Mesenchymal stem cell (in vitro differentiated cells and primary cell): ENCODE measurements around the gene PKNOX2.

ENCODE experiments used
- DNase-seq: peaks from one replicate; pipeline ENCODE4 v3.0.0-alpha.2; 2013
- H2AFZ ChIP-seq: one replicate; pipeline ENCODE4 v1.6.1; 2013; ENCODE audit warnings: low read depth, mild to moderate bottlenecking, control low read depth, inconsistent platforms, low read length, moderate library complexity
- H2AK5ac ChIP-seq: 2 replicates; pipeline ENCODE4 v1.6.1; 2013; ENCODE audit warnings: low read length, moderate library complexity, mild to moderate bottlenecking, inconsistent platforms; ENCODE audit not compliant: severe bottlenecking
- H2BK120ac ChIP-seq: one replicate; pipeline ENCODE4 v1.6.1; 2013; ENCODE audit warnings: low read depth, mild to moderate bottlenecking, inconsistent platforms, low read length, moderate library complexity
- H2BK12ac ChIP-seq, 2 experiments: one replicate each; pipeline ENCODE4 v1.6.1; 2013; ENCODE audit warnings: inconsistent platforms in 2 of 2, low read length in 2 of 2, mild to moderate bottlenecking in 2 of 2, moderate library complexity in 2 of 2, control low read depth in 1 of 2
- H2BK15ac ChIP-seq: one replicate; pipeline ENCODE4 v1.6.1; 2013; ENCODE audit warnings: mild to moderate bottlenecking, low read depth, inconsistent platforms; ENCODE audit not compliant: poor library complexity, severe bottlenecking
- H2BK5ac ChIP-seq: 2 replicates; pipeline ENCODE4 v1.6.1; 2013; ENCODE audit warnings: low read depth, mild to moderate bottlenecking, low read length, control low read depth, inconsistent platforms; ENCODE audit not compliant: poor library complexity, severe bottlenecking
- H3K14ac ChIP-seq, 2 experiments: one replicate each; pipeline ENCODE4 v1.6.1; 2013; ENCODE audit warnings: inconsistent platforms in 2 of 2, low read length in 2 of 2, control low read depth in 1 of 2, mild to moderate bottlenecking in 1 of 2, moderate library complexity in 1 of 2
- H3K18ac ChIP-seq, 2 experiments: one replicate each; pipeline ENCODE4 v1.6.1; 2013; ENCODE audit warnings: inconsistent platforms in 2 of 2, low read length in 2 of 2, control low read depth in 1 of 2, low read depth in 1 of 2, mild to moderate bottlenecking in 1 of 2
- H3K23ac ChIP-seq, 2 experiments: one replicate each; pipeline ENCODE4 v1.6.1; 2013; ENCODE audit warnings: inconsistent platforms in 2 of 2, low read length in 2 of 2, mild to moderate bottlenecking in 2 of 2, moderate library complexity in 2 of 2, control low read depth in 1 of 2
- H3K27ac ChIP-seq: 2 replicates; pipeline ENCODE4 v1.5.1; 2013; ENCODE audit warnings: mild to moderate bottlenecking, moderate library complexity, low read length, control low read depth, inconsistent platforms; ENCODE audit not compliant: poor library complexity, severe bottlenecking
- H3K27me3 ChIP-seq, 2 experiments: 2 replicates each; pipeline versions ENCODE4 v1.6.1 to v1.7.0; 2013; ENCODE audit warnings: low read length in 2 of 2, mild to moderate bottlenecking in 2 of 2, moderate library complexity in 2 of 2, control low read depth in 1 of 2, inconsistent platforms in 1 of 2; ENCODE audit not compliant: control insufficient read depth in 1 of 2, insufficient read depth in 1 of 2
- H3K36me3 ChIP-seq, 2 experiments: 2 replicates each; pipeline versions ENCODE4 v1.6.1 to v1.7.0; 2013; ENCODE audit warnings: low read length in 2 of 2, control low read depth in 1 of 2, inconsistent platforms in 1 of 2, low read depth in 1 of 2, mild to moderate bottlenecking in 1 of 2; ENCODE audit not compliant: insufficient read depth in 2 of 2, control insufficient read depth in 1 of 2
- H3K4ac ChIP-seq, 2 experiments: one replicate each; pipeline ENCODE4 v1.6.1; 2013; ENCODE audit warnings: inconsistent platforms in 2 of 2, low read length in 2 of 2, mild to moderate bottlenecking in 2 of 2, moderate library complexity in 2 of 2, control low read depth in 1 of 2, low read depth in 1 of 2
- H3K4me1 ChIP-seq: 2 replicates; pipeline ENCODE4 v1.6.1; 2013; ENCODE audit warnings: low read depth, low read length, control low read depth; ENCODE audit not compliant: control insufficient read depth, insufficient read depth
- H3K4me2 ChIP-seq: 2 replicates; pipeline ENCODE4 v1.6.1; 2013; ENCODE audit warnings: low read length, mild to moderate bottlenecking, inconsistent platforms; ENCODE audit not compliant: poor library complexity, severe bottlenecking
- H3K4me3 ChIP-seq, 2 experiments: 2 replicates each; pipeline versions ENCODE4 v1.5.1 to v1.7.0; 2013; ENCODE audit warnings: low read length in 2 of 2, mild to moderate bottlenecking in 2 of 2, control low read depth in 1 of 2, low read depth in 1 of 2; ENCODE audit not compliant: insufficient read depth in 1 of 2
- H3K79me1 ChIP-seq: replicated peaks from 2 replicates; pipeline ENCODE4 v1.6.1; 2013; ENCODE audit warnings: mild to moderate bottlenecking, control low read depth, low read length, inconsistent platforms; ENCODE audit not compliant: poor library complexity, severe bottlenecking
- H3K9ac ChIP-seq: 2 replicates; pipeline ENCODE4 v1.7.0; 2013; ENCODE audit warnings: mild to moderate bottlenecking, low read length, moderate library complexity
- H3K9me3 ChIP-seq: 2 replicates; pipeline ENCODE4 v1.7.0; 2013; ENCODE audit warnings: mild to moderate bottlenecking, low read length; ENCODE audit not compliant: control insufficient read depth
- H4K8ac ChIP-seq: one replicate; pipeline ENCODE4 v1.6.1; 2013; ENCODE audit warnings: inconsistent platforms, mild to moderate bottlenecking, low read length, moderate library complexity
- H4K91ac ChIP-seq: one replicate; pipeline ENCODE4 v1.6.1; 2013; ENCODE audit warnings: mild to moderate bottlenecking, low read length, inconsistent platforms
- WGBS: methylation state at CpG from one replicate; pipeline ENCODE4 v1.1.7; 2013; ENCODE audit warnings: mixed read lengths; 5-methylcytosine and 5-hydroxymethylcytosine counted together

Gene PKNOX2

GRCh38 chr11:125387901-125388300 is 223.3 kb downstream of the PKNOX2 start:
- Histone ChIP-seq H2BK15ac (no peak overlapping the region), H3K18ac (no peak overlapping the region), H3K27me3 (peaks cover 0 to 6% of the 10 kb centered on the region in 2 experiments), H3K36me3 (peaks cover 0 to 39% of the 10 kb centered on the region in 2 experiments), H3K9me3 (no peaks in the 10 kb centered on the region), H3K4ac (no peak overlapping the region), H2AK5ac (no peak overlapping the region), H3K4me1 (peaks cover 3% of the 10 kb centered on the region), H2BK12ac (no peak overlapping the region), H3K9ac (no peak overlapping the region), H3K14ac (no peak overlapping the region), H3K23ac (no peak overlapping the region), H3K27ac (no peak overlapping the region), H4K8ac (no peak overlapping the region), H3K79me1 (peaks cover 3% of the 10 kb centered on the region), H3K4me3 (no peak overlapping the region), H3K4me2 (no peak overlapping the region), H2BK5ac (no peak overlapping the region), H2BK120ac (no peak overlapping the region), H4K91ac (no peak overlapping the region), H2AFZ (no peak overlapping the region)
- WGBS: 95% methylated on average over 7 of the region's 9 CpGs
- no peak for DNase-seq

DNA sequence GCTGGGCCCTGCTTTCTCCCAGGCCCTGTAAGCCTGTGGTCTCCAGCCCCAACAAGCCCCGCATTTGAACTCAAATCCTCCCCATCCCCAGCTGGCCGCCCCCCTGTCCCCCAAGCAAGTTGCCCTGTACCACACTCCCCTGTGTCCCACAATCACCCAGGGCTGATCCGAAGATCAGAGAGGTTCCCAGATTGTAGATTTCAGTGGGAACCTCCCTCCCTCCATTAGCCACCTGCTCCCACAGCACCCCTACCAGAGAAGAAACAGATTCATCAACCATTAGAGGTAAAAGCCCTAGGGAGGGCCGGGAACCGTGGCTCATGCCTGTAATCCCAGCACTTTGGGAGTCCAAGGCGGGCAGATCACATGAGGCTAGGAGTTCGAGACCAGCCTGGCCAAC is 224.1 kb downstream of the PKNOX2 start:
- H4K8ac ChIP-seq: no peak overlapping the region
- peaks cover 3% of the 10 kb centered on the region for H3K79me1 ChIP-seq
- no peak overlapping the region for H2BK5ac ChIP-seq
- H4K91ac ChIP-seq: no peak overlapping the region
- DNase-seq: no peak
- H3K4me1 ChIP-seq: peaks cover 3% of the 10 kb centered on the region
- H2BK120ac ChIP-seq: no peak overlapping the region
- H3K27ac ChIP-seq: no peak overlapping the region
- H3K23ac ChIP-seq: no peak overlapping the region
- H3K4ac ChIP-seq: no peak overlapping the region
- H3K18ac ChIP-seq: no peak overlapping the region
- H2AFZ ChIP-seq: no peak overlapping the region
- H3K4me3 ChIP-seq: no peak overlapping the region
- H3K4me2 ChIP-seq: no peak overlapping the region
- no peak overlapping the region for H2BK12ac ChIP-seq
- no peak overlapping the region for H2BK15ac ChIP-seq
- 98% methylated on average over 7 of the region's 7 CpGs for WGBS
- no peak overlapping the region for H3K14ac ChIP-seq
- no peaks in the 10 kb centered on the region for H3K9me3 ChIP-seq
- H3K27me3 ChIP-seq: peaks cover 0 to 7% of the 10 kb centered on the region in 2 experiments
- peaks cover 0 to 44% of the 10 kb centered on the region in 2 experiments for H3K36me3 ChIP-seq
- no peak overlapping the region for H2AK5ac ChIP-seq
- H3K9ac ChIP-seq: no peak overlapping the region

DNA sequence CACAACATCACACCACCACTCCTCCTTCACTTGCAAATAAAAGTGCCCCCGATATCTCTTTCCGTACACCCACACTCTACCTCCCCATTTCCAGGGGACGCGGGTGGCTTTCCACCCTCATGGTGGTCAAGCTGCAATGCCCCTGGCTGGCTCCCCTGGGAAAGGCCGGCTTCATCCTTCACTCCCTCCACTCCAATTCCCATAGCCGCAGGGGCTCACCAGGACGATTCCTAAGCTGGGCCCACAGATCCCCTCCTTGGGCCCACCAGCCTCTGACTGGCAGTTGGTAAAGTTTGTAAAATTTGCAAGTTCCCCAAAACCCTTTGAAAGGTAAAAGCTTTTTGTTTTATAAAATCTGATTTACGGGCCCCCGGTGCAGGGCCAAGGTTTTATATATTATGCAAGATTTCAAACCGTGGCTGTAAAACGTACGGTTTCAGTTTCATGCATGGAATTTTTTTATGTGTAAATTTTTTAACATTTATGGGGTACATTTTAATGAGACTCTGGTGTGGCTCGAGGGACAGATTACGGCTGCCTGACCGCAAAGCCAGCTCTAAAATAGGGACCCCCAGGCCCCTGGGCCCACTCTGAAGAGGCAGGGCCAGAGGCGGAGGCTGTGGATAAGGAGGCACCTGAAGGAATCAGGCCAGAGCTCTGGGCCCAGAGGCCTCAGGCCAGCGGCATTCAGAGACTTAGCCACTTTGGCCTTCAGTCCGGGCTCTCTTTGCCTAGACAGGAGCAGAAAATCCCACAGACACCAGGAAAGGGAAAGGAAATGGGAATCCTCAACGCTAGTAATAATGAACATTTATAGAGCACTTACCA is 225.0 kb downstream of the PKNOX2 start:
- Histone ChIP-seq H3K9ac (no peak overlapping the region), H3K23ac (no peak overlapping the region), H2BK120ac (no peak overlapping the region), H2BK12ac (no peak overlapping the region), H3K4me1 (peaks cover 3% of the 10 kb centered on the region), H3K27ac (no peak overlapping the region), H2BK5ac (no peak overlapping the region), H3K9me3 (no peaks in the 10 kb centered on the region), H2BK15ac (no peak overlapping the region), H3K18ac (no peak overlapping the region), H3K4ac (no peak overlapping the region), H3K79me1 (no peaks in the 10 kb centered on the region), H2AK5ac (no peak overlapping the region), H3K27me3 (peaks cover 0 to 12% of the 10 kb centered on the region in 2 experiments), H3K4me2 (no peak overlapping the region), H3K4me3 (no peak overlapping the region), H2AFZ (no peak overlapping the region), H3K36me3 (peaks cover 0 to 48% of the 10 kb centered on the region in 2 experiments), H4K8ac (no peak overlapping the region), H4K91ac (no peak overlapping the region), H3K14ac (no peak overlapping the region)
- WGBS: 94% methylated on average over 18 of the region's 19 CpGs
- DNase-seq: no peak

DNA sequence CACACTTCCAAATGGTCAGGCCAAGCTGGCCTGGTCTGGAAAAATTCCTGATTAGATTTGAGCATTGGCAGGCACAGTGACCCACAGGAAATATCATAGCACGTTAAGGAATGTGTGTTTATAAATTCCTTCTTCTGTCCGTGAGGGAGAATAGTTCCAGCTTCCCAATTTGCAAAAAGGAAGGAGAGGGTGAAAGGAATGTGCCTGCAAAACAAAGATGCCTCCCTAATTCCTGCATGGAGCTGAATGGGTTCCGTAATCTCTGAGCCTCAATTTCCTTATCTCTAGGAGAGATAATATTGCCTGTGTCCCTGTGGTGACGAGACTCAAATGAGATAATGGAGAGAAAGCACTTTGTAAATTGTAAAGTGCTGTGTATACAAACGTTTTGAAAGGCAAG is 226.4 kb downstream of the PKNOX2 start:
- Histone ChIP-seq H3K18ac (no peak overlapping the region), H2BK120ac (no peak overlapping the region), H3K14ac (no peak overlapping the region), H2AK5ac (no peak overlapping the region), H3K23ac (no peak overlapping the region), H3K79me1 (no peaks in the 10 kb centered on the region), H3K4ac (no peak overlapping the region), H3K27ac (no peak overlapping the region), H3K4me1 (no peaks in the 10 kb centered on the region), H3K4me2 (no peak overlapping the region), H2BK5ac (no peak overlapping the region), H3K36me3 (peaks cover 0 to 40% of the 10 kb centered on the region in 2 experiments), H4K91ac (no peak overlapping the region), H3K9me3 (no peaks in the 10 kb centered on the region), H4K8ac (no peak overlapping the region), H3K4me3 (no peak overlapping the region), H2BK12ac (peak overlapping the region in 1 of 2 experiments; percentile 11), H3K27me3 (peaks cover 0 to 12% of the 10 kb centered on the region in 2 experiments), H2AFZ (no peak overlapping the region), H2BK15ac (no peak overlapping the region), H3K9ac (no peak overlapping the region)
- WGBS: 2% methylated on average over 5 of the region's 5 CpGs
- peak; percentile 35 for DNase-seq
